GM12878 (cell line): ENCODE measurements around the gene ATN1. TPM values are rescaled to one million over a fixed set of nuclear protein-coding genes. Genes with fewer than 3 reads are reported as not detected.

Experiments used
- ATAC-seq: fragments of 200-7000 bp; cut with Tn5 transposase; 3 replicates; pipeline ENCODE4 v1.9.1; 2020; ENCODE audit warnings: mild to moderate bottlenecking, moderate library complexity
- BruUV-seq: library from RNA; stranded (reverse); fragments of 400-500 nt; replicated peaks from 2 replicates; lab custom pipeline; 2021; lab: Mats Ljungman, UMichigan
- CTCF ChIA-PET: fragments of 300-600 bp; sonication (Branson Sonifier 250); formaldehyde crosslinking; extraction: SDS; loops from one replicate; lab custom pipeline; 2021; ENCODE audit warnings: inconsistent platforms; lab: Yijun Ruan, JAX
- POLR2A ChIA-PET: fragments of 350-600 bp; formaldehyde crosslinking; extraction: SDS; loops from one replicate; lab custom pipeline; 2021; ENCODE audit warnings: inconsistent platforms; lab: Charles Lee
- RAD21 ChIA-PET: fragments of 300-600 bp; sonication (Branson Sonifier 250); formaldehyde crosslinking; loops from one replicate; lab custom pipeline; 2023; ENCODE audit warnings: antibody characterized with exemption; ENCODE audit not compliant: unreplicated experiment; lab: Charles Lee
- SMC1A ChIA-PET: fragments of 300-600 bp; sonication (Branson Sonifier 250); formaldehyde crosslinking; loops from one replicate; lab custom pipeline; 2023; ENCODE audit not compliant: unreplicated experiment, uncharacterized antibody; lab: Charles Lee
- DNase-seq: peaks from one replicate; pipeline ENCODE4 v3.0.0-alpha.2; 2011; ENCODE audit warnings: low read depth, low spot score
- FAIRE-seq: peaks from 3 replicates; lab custom pipeline; 2011; peaks lifted over from hg19 to GRCh38; lab: Jason Lieb, UNC
- H2AFZ ChIP-seq: 2 replicates; pipeline ENCODE4 v1.6.0; 2011; ENCODE audit warnings: low read depth, low read length, control low read depth; ENCODE audit not compliant: control insufficient read depth
- H3K27ac ChIP-seq: 2 replicates; pipeline ENCODE4 v1.5.1; 2011; ENCODE audit warnings: control low read depth; ENCODE audit not compliant: control insufficient read depth, insufficient read depth
- H3K27me3 ChIP-seq, 2 experiments: replicated peaks in 1 of 2; 2 replicates each; pipeline versions ENCODE4 v1.6.0 to v1.6.1; 2011; ENCODE audit warnings: low read length in 1 of 2; ENCODE audit not compliant: control insufficient read depth in 2 of 2, insufficient read depth in 2 of 2
- H3K36me3 ChIP-seq, 2 experiments: 2 replicates each; pipeline ENCODE4 v1.5.1; 2011; ENCODE audit warnings: low read length in 1 of 2; ENCODE audit not compliant: control insufficient read depth in 2 of 2, insufficient read depth in 2 of 2
- H3K4me1 ChIP-seq: 2 replicates; pipeline ENCODE4 v1.6.1; 2011; ENCODE audit warnings: mild to moderate bottlenecking, low read length, moderate library complexity, mixed read lengths; ENCODE audit not compliant: control insufficient read depth, insufficient read depth
- H3K4me2 ChIP-seq: 2 replicates; pipeline ENCODE4 v1.6.0; 2011; ENCODE audit warnings: control low read depth; ENCODE audit not compliant: control insufficient read depth, insufficient read depth
- H3K4me3 ChIP-seq: fragments of 200-600 bp; sonication (generic); 2 replicates; pipeline ENCODE4 v1.5.1; 2016
- H3K79me2 ChIP-seq: 2 replicates; pipeline ENCODE4 v1.6.0; 2011; ENCODE audit warnings: low read length; ENCODE audit not compliant: control insufficient read depth, insufficient read depth
- H3K9ac ChIP-seq: 2 replicates; pipeline ENCODE4 v1.8.0; 2011; ENCODE audit warnings: low read length, control low read depth, mixed read lengths; ENCODE audit not compliant: control insufficient read depth, insufficient read depth
- H3K9me3 ChIP-seq: replicated peaks from 3 replicates; pipeline ENCODE4 v1.5.1; 2011; ENCODE audit warnings: mild to moderate bottlenecking, low read length; ENCODE audit not compliant: control insufficient read depth, insufficient read depth
- H4K20me1 ChIP-seq: 2 replicates; pipeline ENCODE4 v1.6.0; 2011; ENCODE audit not compliant: control insufficient read depth, insufficient read depth
- BMI1 ChIP-seq: fragments of 450-650 bp; IDR thresholded peaks from 2 replicates; pipeline ENCODE4 v1.6.1; 2016; ENCODE audit warnings: mild to moderate bottlenecking, moderate library complexity, borderline replicate concordance
- EED ChIP-seq: sonication (generic); IDR thresholded peaks from 2 replicates; pipeline ENCODE4 v1.6.1; 2016; ENCODE audit warnings: antibody characterized with exemption, low read depth
- RUNX3 ChIP-seq: IDR thresholded peaks from 2 replicates; pipeline ENCODE4 v1.6.1; 2012; ENCODE audit warnings: low read length, inconsistent platforms
- TCF12 ChIP-seq: IDR thresholded peaks from 2 replicates; pipeline ENCODE4 v1.6.1; 2011; ENCODE audit warnings: low read depth, mild to moderate bottlenecking, low read length
- TCF3 ChIP-seq: IDR thresholded peaks from 2 replicates; pipeline ENCODE4 v1.6.1; 2012; ENCODE audit warnings: low read depth, mild to moderate bottlenecking, low read length, borderline replicate concordance; ENCODE audit not compliant: insufficient read depth
- WGBS: methylation state at CpG from one replicate; pipeline ENCODE4 v1.1.6; 2016; ENCODE audit warnings: low lambda C conversion rate; ENCODE audit not compliant: insufficient replicate concordance, insufficient coverage; ENCODE audit errors: missing lambda C conversion rate; 5-methylcytosine and 5-hydroxymethylcytosine counted together
- in situ Hi-C: fragments of 300-500 bp; cut with MboI; formaldehyde crosslinking; loops from 9 replicates; pipeline ENCODE4 v1.14.3; 2018; ENCODE audit warnings: mixed read lengths
- intact Hi-C: fragments of 100-400 bp; cut with micrococcal nuclease; formaldehyde crosslinking; loops from one replicate; pipeline ENCODE4 v1.14.2; 2022; ENCODE audit not compliant: unreplicated experiment
- polyA plus RNA-seq, 11 experiments: library from polyadenylated mRNA; depleted of rRNA in 4 of 11; unstranded in 6 of 11; stranded (reverse) in 5 of 11; fragments of >200 nt; fragmentation: Nextera tagmentation in 4 of 11; fragmentation: Illumina TruSeq in 1 of 11; extraction: Ambion mirVana in 4 of 11; extraction: Trizol in 1 of 11; gene quantifications; 1 replicate in 1 of 11; 2 replicates in 10 of 11; pipeline versions ENCODE4 v1.2.1 to v1.2.3, GENCODE V29; 2011 to 2016; ENCODE audit warnings: inconsistent platforms in 2 of 11, missing spikeins in 2 of 11, low read depth in 1 of 11
- total RNA-seq, 4 experiments: library from RNA; depleted of rRNA in 3 of 4; stranded (reverse); fragments of >200 nt in 3 of 4; fragmentation: Illumina TruSeq in 1 of 4; extraction: Trizol in 1 of 4; gene quantifications; 2 replicates each; pipeline versions ENCODE4 v1.2.1 to v1.2.3, GENCODE V29; 2013 to 2021
- TF ChIP-seq, protein P1 (sequence below): fragments of 450-650 bp; IDR thresholded peaks from 2 replicates; pipeline ENCODE4 v1.6.1; 2014; ENCODE audit warnings: mild to moderate bottlenecking
- TF ChIP-seq, protein P2 (sequence below), 3 experiments: IDR thresholded peaks in 2 of 3; conservative IDR thresholded peaks in 1 of 3; 2 replicates each; pipeline ENCODE4 v1.5.1; 2011; ENCODE audit warnings: low read depth in 3 of 3, low read length in 3 of 3, mild to moderate bottlenecking in 3 of 3, control low read depth in 2 of 3, moderate library complexity in 2 of 3, inconsistent platforms in 1 of 3, mixed read lengths in 1 of 3; ENCODE audit not compliant: control insufficient read depth in 2 of 3, insufficient read depth in 1 of 3; ENCODE audit errors: extremely low read depth in 1 of 3

ATN1 gene
- total and polyA plus RNA-seq, 10 of the 15 experiments (the other 5 are each of a cell fraction or from before 2014, with no cell fraction given): 0.08 to 44.5 (median 5.0) TPM

GRCh38 chr12:6921996-6922946 lies 5.5 kb upstream of the ATN1 start:
- ATAC-seq (peak; percentile 32), DNase-seq (no peak), FAIRE-seq (no peak)
- Histone ChIP-seq H3K9me3 (no peaks in the 10 kb centered on the region), H3K27ac (peak overlapping the region; percentile 36), H3K36me3 (peaks cover 0 to 8% of the 10 kb centered on the region in 2 experiments; a peak in 2 of 4 replicates), H3K27me3 (no peaks in the 10 kb centered on the region), H4K20me1 (no peaks in the 10 kb centered on the region), H3K4me3 (peak overlapping the region; percentile 4; the same call in 1 of the 2 replicates), H3K9ac (peak overlapping the region; percentile 27; the same call in 1 of the 2 replicates), H3K4me2 (peak overlapping the region; percentile 36), H3K79me2 (peaks cover 7% of the 10 kb centered on the region), H2AFZ (no peak overlapping the region), H3K4me1 (peaks cover 48% of the 10 kb centered on the region)
- no TSS peak for BruUV-seq
- ChIA-PET POLR2A (interaction anchor here (0.6 to 1.5 kb wide), 5 partner anchors 10 to 111 kb away, joined by 3 to 6 read pairs (median 4); no protein-coding TSS in a partner anchor), SMC1A (interaction anchor here (0.7 to 2.0 kb wide), 6 partner anchors 14 to 185 kb away, joined by 3 to 7 read pairs (median 4); partner anchors contain the start of genes C12orf57, LPCAT3, RNU7-1 and SPSB2), RAD21 (interaction anchor here (0.6 to 2.4 kb wide), 6 partner anchors 15 to 71 kb away, joined by 3 to 10 read pairs (median 4); partner anchors contain the start of genes C12orf57, CDCA3 and RNU7-1), CTCF (interaction anchor here (1.0 to 6.2 kb wide), 10 partner anchors 15 to 223 kb away, joined by 3 to 111 read pairs (median 5); partner anchors contain the start of genes C12orf57, C1RL, RNU7-1 and SPSB2)
- WGBS: 48% methylated on average over 9 of the region's 9 CpGs
- TF ChIP-seq EED: 0 out of 2 replicates have a peak, but pooled peaks have one; percentile 31
- TF ChIP-seq TCF3: 0 out of 2 replicates have a peak, but pooled peaks have one; percentile 47
- TF ChIP-seq, protein P1, sequence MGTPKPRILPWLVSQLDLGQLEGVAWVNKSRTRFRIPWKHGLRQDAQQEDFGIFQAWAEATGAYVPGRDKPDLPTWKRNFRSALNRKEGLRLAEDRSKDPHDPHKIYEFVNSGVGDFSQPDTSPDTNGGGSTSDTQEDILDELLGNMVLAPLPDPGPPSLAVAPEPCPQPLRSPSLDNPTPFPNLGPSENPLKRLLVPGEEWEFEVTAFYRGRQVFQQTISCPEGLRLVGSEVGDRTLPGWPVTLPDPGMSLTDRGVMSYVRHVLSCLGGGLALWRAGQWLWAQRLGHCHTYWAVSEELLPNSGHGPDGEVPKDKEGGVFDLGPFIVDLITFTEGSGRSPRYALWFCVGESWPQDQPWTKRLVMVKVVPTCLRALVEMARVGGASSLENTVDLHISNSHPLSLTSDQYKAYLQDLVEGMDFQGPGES: no peak
- TF ChIP-seq BMI1: no peak
- TF ChIP-seq TCF12: 0 out of 2 replicates have a peak, but pooled peaks have one; percentile 49
- TF ChIP-seq, protein P2, sequence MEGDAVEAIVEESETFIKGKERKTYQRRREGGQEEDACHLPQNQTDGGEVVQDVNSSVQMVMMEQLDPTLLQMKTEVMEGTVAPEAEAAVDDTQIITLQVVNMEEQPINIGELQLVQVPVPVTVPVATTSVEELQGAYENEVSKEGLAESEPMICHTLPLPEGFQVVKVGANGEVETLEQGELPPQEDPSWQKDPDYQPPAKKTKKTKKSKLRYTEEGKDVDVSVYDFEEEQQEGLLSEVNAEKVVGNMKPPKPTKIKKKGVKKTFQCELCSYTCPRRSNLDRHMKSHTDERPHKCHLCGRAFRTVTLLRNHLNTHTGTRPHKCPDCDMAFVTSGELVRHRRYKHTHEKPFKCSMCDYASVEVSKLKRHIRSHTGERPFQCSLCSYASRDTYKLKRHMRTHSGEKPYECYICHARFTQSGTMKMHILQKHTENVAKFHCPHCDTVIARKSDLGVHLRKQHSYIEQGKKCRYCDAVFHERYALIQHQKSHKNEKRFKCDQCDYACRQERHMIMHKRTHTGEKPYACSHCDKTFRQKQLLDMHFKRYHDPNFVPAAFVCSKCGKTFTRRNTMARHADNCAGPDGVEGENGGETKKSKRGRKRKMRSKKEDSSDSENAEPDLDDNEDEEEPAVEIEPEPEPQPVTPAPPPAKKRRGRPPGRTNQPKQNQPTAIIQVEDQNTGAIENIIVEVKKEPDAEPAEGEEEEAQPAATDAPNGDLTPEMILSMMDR (IDR thresholded peaks at IDR 0.05 in 2 of 3, conservative IDR thresholded peaks at IDR 0.05 in 1 of 3; ENCODE audit: control insufficient read depth in 2 of 3, extremely low read depth in 1 of 3, insufficient read depth in 1 of 3, low read depth in 3 of 3, low read length in 3 of 3): 0 out of 6 replicates have a peak, but pooled peaks of 1 of the 3 experiments have one; percentile 13
- no peak for TF ChIP-seq RUNX3
- intact Hi-C loops (loop anchor here (5.0 kb wide), 2 partner anchors 170 to 190 kb away; partner anchors contain the start of gene C1R), in situ Hi-C loops (no loop called here)
